Fibroblast of skin of left quadriceps (primary cell): ENCODE results near the gene BLOC1S5.
A peak's percentile ranks its signal among the peaks of the same experiment; 100 is the strongest.
"Not testable (repeated sequence)": the region's sequence is repeated elsewhere in the genome, so short reads cannot be mapped to it uniquely, and the experiment has no call there.

ENCODE experiments used
- DNase-seq, 2 experiments: peaks; one replicate each; pipeline ENCODE4 v3.0.0-alpha.2; 2013; ENCODE audit warnings: low read depth in 2 of 2

Gene BLOC1S5

DNA sequence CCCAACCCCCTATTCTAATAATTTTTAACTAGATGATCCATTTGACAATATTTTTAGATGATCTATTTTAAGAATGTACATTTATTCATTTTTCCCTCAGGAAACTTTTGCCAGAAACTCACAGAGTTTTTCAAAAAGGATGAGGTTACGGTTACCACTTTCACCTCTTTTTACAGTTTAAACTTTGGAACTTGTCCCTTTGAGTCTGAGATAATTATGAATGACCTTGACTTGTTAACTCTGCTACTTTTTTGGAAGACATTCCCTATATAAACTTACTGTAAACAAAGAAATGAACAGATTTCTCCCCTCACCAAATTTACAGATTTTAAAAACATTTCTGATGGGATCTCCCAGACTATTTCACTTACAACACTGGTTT is 18.4 kb upstream of the BLOC1S5 start:
- no peak for DNase-seq

DNA sequence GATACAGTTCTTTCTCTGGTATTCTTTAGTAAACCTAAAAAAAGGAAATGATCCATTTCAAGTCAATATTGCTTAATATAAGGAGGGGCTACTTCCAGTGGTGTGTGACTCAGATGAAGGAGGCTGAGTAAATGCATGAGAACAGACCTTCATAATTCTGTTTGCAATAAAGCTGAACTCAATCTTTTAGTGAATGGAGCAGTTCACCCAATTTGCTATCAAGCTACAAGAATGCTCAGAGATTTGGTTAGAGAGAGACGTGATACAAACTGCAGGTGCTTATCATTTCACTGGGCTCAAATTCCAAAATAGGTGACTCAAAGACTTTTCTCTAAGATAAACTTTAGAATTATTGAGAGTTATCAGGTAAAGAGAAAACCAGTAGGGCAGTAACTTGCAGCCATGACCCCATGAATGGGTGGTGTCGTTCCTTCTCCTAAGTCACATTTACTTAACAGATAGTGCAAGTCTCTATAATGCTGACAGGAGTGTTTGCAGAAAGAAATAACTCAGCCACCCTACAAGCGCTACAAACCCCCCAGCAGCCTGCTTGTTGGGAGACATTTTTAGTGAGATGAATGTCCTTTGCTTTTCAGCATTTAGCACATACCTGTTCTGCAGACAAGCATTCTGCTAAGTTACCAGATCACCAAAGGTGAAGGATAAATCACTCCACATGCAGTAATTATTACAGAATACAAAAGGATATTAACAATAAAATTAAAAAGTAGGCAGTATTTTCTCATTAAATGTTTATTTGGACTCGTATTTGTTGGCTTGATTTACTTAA is 16.4 kb upstream of the BLOC1S5 start:
- DNase-seq = peak in 1 of 2 experiments; percentile 41

DNA sequence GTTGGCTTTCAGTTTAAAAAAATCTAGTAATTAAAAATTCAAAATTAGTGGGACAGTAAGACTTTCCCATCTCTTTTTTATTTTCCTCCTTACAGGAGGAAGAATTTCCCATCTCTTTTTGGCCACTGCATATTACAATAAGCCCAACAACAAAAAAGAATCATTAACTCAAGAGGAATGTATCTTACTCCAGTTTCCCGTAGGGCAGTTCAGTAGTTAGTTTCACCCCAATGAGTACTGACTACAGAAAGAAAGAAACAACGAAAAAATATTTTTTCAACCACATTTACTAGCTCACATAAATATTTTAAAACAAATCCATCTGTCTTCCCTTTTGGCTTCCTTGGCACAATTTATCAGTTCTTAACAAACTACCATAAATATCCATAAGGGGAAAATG is 14.9 kb upstream of the BLOC1S5 start:
- DNase-seq = no peak

DNA sequence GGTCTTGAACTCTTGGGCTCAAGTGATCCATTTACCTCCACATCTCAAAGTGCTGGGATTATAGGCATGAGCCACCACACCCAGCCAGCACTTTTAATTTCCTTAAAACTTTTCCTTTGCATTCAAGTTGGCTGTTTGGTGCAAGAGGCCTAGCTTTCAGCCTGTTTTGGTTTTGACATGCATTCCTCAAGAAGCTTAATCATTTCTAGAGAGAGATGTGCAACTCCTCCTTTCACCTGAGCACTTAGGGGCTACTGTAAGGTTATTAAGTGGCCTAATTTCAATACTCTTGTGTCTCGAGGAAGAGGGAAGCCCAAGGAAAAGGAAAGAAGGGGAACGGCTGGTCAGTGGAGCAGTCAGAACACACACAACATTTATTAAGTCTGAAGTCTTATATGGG is 13.8 kb upstream of the BLOC1S5 start:
- DNase-seq = no peak

DNA sequence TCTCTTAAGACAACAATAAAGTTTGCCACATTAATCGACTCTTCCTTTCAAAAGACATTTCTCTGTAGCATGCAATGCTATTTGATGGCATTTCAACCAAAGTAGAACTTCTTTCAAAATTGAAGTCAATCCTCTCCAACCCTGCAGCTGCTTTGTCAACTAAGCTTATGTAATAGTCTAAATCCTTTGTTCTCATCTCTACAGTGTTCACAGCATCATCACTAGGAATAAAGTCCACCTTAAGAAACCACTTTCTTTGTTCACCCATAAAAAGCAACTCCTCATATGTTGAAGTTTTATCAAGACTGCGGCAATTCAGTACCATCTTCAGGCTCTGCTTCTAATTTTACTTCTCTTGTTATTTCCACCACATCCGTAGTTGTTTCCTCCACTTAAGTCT is 11.5 kb upstream of the BLOC1S5 start:
- DNase-seq = no peak

DNA sequence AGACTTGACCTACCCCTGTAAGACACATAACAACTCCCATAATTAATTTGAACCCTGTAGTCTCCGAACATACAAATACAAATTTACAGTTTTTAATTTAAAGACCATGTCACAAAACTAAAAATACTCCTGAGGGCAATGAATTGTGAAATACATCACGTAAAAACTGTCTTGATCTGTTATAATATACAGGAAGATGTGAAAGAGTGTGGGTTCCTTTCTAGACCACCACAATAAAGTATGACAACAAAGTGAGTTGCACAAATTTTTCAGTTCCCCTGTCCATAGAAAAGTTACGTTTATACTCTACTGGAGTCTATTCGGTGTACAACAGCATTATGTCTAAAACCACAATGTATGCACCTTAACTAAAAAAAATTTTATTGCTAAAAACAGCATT is 11.0 kb upstream of the BLOC1S5 start:
- no peak for DNase-seq

DNA sequence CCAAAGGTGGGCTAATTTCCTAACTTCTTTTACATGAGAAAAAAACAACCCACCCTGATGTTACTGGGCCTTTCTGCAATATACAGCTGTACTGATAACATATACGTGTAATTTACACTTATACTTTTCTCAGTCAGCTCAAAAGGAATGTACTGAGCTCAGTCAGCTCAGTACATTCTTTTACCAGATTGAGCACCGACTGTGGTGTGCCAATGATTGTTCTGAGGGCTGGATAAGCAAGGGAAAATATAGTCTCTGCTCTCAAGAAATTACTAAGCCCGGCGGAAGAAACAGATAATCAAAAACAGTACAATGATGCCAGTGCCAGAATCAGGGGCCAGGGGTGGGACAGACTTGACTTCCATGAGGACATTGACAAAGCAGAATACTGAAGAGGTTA is 10.0 kb upstream of the BLOC1S5 start:
- DNase-seq = no peak

DNA sequence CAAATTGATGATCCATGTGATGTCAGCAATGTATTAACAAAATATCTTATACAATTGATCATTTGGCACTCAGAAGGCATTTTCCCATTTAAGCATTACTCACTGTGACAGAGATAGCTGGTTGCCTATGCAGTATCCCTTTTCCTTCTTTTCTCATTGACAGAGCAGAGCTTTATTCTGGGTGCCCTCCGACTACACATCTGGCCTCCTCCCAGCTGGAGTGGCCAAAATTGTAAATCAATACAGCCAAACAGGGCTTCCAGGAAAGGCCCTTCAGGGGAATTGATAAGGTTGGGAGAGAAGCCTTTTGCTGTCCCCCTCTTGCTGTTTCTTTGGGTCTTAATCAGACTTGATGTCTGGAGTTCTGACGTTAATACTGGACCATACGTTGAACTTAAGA is 9.6 kb upstream of the BLOC1S5 start:
- DNase-seq = no peak

DNA sequence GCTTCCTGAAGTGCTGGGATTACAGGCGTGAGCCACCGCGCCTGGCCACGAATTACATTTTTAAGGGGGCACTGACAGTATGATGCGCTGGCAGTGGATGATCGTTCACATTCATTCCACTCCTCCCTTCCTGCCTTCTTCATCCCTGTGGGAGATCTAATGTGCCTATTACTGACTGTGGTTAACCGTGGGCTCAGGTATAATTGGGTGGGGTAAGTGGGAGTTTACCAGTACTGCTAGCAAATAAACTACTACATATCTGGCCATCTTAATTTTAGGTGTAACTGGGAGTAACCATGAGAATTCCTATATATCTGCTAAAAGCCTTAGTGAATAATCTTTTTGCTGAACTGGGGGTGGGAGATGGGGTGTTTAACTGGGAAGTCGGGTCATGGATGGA is 6.5 kb upstream of the BLOC1S5 start:
- DNase-seq = no peak

DNA sequence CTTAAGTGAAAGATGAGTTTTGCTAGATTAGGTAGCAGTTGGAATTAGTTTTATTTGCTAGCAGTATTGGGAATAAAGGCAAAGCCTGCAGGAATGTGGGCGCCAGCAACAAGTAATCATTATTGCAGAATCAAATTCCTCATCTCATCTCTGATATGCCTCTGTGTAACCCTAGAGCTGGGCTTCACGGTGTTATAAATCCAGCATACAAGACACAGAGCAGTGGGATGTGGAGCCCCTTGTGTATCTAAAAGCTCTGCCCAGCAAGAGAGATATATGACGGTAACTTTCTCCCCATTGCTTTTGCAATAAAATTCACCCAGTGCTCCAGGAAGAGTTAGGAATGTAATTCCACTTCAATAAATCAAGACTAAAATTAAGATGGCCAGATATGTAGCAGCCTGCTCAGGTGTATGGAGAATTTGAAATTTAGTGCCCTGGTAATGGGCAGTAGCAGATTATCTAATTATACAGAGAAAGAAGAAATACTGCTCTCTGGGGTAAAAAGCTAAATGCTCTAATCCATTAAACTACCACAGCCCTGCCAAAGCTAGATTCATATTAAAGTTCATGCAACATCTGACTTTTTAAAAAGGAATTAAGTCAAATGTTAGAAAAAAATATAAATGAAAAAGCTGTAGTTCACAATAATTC is 5.6 kb upstream of the BLOC1S5 start:
- DNase-seq = no peak

DNA sequence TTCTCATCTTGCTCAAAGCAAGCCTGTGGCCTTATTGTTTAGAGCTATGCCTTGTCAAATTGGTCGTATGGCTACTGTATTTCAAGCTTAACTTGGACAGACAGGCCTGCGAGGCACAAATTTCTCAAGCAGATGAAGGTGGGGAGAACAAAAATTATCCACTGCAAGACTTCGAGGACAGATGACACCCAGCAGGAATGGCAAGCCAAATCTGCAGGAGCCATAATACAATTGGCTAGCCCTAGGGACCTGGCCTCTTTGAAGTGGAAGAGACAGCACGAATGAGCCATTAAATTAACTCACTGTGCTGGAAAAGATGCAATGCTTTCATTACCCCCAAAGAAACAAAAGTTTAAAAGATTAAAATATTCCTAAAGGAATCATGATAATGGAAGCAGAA is 5.0 kb upstream of the BLOC1S5 start:
- DNase-seq = no peak

DNA sequence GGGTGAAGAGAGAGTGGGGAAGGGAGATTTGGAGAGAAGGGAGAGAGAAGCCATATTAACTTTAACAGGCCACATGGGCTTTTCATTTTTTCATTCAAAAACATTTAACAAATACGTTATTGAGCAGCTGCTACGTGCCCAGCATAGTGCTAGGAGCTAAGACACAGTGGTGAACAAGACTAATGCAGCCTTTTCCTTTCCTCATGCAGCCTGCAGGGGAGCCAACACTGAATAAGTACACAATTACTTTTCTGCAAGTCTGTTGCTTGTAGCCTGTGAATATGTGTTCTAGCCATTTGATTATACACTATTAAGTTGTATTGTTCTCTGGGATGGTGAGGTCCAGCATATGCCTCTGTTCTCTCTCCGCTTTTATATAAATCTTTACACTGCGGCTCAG is 1.9 kb upstream of the BLOC1S5 start:
- no peak for DNase-seq

DNA sequence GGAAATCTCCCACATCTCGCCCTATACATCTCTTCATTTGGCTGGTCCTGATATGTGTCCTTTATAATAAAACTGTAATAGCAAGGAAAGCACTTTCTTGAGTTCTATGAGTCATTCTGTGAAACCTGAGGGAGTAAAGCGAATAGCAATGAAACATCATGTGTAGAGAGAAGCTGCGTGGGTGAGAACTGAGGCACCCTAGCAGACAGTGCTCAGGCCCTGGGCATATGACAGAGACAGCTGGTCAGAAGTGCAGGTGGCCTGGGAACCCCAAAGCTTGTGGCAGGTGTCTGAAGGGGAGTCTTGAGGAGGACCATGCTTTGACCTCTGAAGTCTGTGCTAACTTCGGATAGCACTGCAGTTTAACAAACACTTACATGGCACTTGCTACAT is 1.3 kb upstream of the BLOC1S5 start:
- DNase-seq = no peak

DNA sequence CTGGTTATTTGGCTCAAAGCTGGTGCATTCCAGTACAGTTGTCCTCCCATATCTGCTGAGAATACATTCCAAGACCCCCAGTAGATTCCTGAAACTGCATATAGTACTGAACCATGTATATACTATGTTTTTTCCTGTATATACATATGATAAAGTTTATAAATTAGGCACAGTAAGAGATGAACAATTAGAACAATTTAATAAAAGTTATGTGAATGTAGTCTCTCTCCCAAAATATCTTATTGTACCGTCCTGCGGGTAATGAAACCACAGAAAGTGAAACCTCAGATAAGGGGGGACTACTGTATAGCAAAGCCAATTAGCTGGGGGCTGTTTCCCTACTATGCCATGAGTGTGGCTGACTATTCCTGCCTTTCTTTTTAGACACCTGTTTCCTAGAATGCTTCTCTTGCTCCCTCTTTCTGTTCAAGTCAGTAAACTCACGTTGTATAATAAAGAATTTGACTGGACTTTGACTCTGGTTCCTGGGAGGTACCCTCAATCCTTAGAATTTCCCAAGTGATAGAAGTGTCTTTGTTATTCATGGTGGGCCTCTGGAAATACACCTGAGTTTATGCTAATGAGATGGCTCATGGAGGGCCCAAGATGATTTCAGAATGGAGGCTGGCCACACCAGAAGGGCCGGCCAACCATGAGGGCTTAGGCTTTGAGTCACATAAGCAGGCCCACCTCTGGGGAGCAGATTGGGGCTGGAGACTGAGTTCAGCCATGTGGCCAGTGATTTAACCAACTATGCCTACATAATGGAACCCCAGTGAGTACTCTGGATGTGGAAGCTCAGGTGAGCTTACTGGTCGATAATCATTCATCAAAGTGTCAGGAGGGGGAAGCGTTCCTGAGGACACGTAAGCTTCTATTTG is 689 bp upstream of the BLOC1S5 start:
- DNase-seq = no peak

DNA sequence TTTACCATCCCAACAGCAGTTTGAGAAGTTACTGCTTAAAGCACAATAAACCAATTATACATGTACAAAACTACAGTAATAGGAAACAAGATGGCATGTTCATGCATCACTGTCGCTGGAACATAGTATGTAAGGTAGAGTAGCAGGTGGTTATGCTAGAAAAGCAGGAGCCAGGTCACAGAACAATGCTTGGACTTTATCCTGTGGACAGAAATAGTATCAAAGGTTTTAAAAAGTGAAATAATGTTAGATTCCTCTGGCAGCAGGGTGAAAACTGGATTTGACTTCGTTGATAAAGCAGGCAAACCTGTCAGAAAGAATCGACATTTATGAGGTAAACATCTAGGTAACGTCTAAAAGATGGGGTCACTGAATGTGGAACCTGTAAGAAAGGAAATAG is 2.5 kb downstream of the BLOC1S5 start:
- no peak for DNase-seq

DNA sequence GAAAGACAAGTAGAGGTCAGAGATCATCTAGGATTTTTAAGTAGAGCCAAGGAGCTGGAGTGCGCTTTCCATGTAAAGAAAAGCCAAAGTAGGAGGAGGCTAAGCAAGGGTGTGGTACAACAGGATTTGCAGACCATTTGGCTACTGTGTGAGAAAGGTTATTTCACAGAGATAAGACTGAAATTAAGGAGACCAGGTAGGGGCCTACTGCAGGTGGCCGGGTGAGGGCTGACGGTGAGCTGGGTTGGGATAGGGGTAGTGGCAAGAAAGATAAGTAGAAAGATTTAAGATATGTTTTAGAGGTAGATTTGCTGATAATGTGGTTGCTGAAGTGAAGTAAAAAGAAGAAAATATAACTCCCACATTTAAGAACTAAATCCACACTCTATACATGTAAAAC is 3.8 kb downstream of the BLOC1S5 start:
- no peak for DNase-seq

DNA sequence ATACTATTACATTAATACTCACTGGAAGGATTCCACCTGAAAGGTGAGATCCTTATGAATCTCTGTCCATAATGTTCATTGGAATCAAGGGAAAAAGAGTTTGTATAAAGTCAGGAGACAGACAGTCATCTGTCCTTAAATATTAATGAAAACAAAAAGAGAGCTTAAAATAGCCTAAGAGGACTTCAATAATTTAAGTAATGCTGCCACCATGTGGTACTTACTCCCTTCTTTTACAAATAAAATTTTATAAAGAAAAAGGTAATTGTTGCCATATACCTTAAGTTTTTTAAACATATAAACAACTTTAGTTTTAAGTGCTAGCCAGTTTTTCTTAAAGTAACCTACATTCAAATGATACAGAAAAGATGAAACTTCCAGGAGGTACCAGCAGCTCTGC is 5.1 kb downstream of the BLOC1S5 start:
- DNase-seq = no peak

DNA sequence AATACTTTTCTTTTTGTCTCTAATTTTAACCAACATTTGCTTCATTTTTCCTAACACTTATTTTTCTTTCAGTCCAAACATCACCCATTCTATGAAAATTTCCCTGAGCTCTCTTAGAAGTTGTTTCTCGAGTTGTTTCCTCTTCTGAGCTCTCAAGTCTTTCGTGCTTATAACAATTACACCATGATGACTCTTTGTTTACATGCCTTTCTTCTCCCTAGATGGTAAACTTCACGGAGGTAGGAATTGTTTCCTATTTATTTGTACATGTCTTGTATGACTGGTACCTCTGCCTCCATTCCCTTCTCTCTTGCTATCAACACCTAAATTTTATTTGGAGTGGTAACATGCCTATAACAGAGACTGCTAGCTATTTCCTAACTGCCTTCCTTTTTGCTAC is 6.4 kb downstream of the BLOC1S5 start:
- DNase-seq = no peak

DNA sequence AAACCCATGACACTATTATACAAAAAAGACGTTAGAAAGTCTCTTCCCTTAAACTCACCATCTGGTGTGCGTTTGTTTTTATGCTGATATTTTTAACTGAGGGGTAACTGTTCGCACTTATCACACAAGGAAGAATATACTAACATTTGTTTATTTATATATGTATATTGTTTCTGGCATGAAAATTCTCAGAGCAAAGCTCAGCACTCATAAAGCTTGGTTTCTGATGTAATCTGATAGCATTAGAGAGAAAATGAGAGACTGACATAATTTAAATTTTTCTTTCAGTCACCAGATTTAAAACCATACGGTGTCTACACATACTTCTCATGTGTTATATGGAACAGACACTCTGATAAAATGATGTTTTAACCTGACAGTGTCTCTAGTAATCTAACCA is 6.9 kb downstream of the BLOC1S5 start:
- DNase-seq = no peak

DNA sequence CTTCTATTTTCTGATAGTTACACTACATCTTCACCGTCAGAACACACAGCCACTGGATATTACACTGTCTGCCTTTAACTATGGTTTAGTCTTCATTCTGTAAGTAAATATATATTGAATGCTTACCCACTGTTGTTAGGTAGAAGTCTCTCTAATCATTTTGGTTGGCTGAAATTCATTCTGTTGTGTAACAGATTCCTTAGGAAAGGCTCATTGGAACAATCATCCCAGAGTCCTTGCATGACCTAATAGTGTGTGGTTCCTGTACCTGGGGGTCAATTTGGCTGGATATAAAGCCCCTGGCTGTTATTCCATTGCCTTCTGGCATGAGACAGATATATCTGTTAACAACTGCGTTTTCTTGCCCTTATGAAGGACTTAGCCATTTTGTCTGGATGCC is 9.9 kb downstream of the BLOC1S5 start:
- DNase-seq = no peak

DNA sequence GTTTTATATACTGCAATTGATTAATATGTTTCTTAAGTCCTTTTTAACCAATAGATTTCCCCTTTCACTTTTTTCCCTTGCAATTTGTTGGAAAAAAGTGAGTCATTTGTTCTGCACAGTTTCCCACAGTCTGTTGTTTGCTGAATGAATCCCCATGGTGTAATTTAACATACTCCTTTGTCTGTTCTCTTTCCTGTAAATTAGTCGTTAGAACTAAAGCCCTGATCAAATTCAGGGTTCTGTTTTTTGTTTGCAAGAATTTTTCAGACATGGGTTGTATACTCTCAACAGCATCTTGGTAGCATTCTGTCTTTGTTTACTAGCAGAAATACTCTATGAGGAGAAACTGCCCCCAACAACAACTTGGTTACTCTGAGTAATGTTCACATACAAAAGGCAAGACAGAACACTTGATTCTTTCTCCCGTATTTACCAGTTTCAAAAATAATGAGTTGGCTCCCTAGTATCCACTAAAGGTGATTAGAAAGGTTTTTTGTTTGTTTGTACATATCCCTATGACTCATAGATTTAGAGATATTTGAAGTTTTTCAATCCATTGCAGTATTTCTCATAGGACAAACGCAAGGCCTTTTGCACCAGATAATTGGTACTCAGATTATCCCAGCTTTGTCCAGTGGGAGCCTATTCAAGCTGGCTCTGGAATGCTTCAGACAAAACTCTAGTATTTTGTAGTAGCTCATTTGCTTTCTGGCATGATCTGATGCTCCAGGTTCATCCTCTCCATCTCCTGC is 16.5 kb downstream of the BLOC1S5 start:
- no peak for DNase-seq

DNA sequence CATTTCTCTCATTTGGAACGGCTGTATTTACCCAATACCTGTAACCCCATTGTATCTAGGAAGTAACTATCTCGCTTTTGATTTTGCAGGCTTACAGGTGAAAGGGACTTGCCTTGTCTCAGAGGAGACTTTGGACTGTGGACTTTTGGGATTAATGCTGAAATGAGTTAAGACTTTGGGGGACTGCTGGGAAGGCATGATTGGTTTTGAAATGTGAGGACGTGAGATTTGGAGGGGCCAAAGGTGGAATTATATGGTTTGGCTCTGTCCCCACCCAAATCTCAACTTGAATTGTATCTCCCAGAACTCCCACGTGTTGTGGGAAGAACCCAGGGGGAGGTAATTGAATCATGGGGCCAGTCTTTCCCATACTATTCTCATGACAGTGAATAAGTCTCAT is 18.4 kb downstream of the BLOC1S5 start:
- not testable (repeated sequence) for DNase-seq
